ENCODE data around the gene NRDE2.
"Not testable (repeated sequence)": the region's sequence is repeated elsewhere in the genome, so short reads cannot be mapped to it uniquely, and the experiment has no call there.

The NRDE2 gene

DNA sequence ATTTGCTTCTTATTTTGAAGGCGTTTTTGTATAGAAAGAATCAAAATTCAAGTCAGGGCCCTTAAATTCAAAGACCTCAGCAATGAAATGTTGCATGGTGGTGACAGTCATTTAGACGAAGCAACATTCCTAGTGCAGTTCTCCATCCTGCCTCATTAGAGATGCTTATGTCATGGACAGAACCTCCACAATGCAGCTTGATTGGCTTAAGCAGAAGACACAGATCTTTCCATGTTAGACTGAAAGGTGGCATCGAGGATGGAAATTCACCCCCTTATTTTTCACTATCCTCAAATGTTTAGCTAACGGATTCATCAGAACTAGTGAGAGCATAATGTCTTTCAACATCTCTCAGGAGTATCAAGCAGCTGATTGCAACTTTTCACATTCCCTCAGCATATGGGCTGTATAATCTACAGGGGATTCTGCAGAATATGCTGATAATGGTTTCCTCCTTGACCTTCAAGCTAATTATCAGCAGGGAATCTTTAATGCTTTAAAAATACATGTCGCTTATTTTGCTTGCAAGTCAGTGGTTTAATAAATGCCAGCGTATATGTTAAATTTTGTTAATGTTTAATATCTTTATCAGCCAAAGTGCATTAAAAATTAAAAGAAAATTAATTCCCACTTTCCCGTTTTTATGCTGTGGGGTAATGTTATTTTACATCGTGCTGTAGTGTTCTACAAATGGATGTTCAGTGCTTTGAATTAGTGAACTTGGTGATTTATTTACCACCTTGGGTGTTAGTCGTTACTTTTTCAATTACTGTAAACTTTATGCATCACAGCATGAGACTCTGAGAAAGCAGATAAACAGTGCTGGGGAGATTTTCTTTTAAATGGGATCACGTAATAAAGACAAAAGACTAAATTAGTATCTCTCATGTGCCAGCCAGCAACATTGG, 12.8 kb upstream of the NRDE2 start:
- no peak for DNase-seq

DNA sequence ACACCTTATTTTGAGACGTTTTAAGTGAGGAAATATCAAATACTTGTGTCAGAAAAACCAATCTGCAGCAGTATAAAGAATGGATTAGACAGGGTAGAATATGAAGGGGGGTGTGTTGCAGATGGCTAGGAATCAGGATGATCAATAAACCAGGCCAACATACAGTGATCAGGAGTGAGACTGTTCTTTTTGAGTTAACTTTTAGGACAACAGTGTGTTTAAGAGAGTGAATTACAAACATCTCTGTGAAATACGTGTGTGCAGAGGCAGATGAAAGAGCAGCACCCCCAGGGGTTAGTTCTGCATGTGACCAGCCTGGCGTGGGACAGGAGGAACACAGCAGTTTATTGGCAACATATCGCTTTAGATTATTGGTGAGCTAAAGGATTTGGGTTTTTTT, 10.6 kb upstream of the NRDE2 start:
- no peak for DNase-seq

DNA sequence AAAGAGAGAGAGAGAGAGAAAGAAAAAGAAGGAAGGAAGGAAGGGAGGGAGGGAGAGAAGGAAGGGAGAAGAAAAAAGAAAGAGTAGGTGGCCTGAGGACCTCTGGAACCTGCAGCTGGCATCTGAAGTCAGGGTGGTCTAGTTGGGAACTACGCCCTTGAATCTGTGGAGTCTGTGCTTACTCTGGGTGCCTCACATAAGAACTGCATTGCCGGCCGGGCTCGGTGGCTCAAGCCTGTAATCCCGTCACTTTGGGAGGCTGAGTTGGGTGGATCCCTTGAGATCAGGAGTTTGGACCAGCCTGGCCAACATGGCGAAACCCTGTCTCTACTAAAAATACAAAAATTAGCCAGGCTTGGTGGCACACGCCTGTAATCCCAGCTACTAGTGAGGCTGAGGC, 10.0 kb upstream of the NRDE2 start:
- DNase-seq, result no peak

DNA sequence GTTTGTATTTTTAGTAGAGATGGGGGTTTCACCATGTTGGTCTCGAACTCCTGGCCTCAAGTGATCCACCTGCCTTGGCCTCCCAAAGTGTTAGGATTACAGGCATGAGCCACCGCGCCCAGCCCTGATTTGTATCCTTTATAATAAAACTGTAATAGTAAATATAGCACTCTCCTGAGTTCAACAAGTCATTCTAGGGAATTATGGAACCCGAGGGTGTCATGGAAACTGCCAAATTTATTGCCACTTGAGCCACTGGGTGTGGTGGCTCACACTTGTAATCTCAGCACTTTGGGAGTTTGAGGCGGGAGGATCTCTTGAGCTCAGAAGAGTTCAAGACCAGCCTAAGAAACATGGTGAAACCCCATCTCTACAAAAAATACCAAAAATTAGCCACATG, 9.5 kb upstream of the NRDE2 start:
- DNase-seq, result not testable (repeated sequence)

DNA sequence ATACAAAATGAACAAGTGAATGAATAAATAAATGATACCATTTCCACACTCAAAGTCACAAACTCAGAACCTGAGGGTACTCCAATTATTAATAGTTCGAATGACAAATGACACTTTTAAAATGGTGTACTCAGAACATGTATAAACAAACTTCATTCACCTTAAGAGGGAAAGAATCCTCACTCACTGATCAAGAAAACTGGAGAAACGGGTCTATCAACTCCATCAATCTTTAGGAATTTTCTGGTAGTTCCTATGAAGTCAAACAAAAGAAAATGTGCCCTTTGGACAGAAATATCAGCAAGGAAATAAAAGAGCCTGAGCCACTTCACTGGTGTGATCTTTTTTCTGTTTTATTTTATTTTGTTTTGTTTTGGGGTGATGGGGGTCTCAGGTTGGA, 5.2 kb upstream of the NRDE2 start:
- no peak for DNase-seq

DNA sequence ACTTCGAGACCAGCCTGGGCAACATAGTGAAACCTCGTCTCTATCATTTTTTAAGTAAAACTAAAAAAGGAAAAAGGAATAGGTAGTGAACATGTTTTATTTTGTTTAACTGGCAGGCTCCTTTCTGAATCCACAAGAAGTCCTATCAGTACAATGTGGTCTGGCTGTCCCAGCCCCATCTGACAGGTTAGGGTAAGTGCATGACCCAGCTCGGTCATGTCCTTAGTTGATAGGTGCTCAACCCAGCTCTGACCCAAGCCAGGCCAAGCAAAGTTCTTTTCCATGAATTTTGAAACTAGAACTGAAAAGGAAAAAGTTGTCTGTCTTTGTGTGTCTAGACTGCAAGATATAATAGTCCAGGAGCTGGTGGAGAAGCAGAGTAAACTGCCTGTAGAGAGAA, 4.7 kb upstream of the NRDE2 start:
- DNase-seq, result no peak

DNA sequence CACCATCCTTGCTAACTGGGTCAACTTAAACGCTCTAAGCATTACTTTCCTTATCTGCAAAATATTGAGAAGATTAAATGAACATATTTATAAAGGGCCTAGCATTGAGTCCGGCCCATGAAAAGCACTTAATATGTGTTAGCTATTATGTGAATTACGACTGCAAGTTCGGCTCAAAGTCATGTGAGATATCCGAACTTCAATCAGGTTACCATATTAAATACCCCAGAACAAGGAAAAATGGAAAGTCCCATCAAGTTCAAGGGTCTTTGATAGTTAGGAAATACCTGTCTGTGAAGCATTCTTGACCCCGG, 487 bp upstream of the NRDE2 start:
- no peak for DNase-seq

DNA sequence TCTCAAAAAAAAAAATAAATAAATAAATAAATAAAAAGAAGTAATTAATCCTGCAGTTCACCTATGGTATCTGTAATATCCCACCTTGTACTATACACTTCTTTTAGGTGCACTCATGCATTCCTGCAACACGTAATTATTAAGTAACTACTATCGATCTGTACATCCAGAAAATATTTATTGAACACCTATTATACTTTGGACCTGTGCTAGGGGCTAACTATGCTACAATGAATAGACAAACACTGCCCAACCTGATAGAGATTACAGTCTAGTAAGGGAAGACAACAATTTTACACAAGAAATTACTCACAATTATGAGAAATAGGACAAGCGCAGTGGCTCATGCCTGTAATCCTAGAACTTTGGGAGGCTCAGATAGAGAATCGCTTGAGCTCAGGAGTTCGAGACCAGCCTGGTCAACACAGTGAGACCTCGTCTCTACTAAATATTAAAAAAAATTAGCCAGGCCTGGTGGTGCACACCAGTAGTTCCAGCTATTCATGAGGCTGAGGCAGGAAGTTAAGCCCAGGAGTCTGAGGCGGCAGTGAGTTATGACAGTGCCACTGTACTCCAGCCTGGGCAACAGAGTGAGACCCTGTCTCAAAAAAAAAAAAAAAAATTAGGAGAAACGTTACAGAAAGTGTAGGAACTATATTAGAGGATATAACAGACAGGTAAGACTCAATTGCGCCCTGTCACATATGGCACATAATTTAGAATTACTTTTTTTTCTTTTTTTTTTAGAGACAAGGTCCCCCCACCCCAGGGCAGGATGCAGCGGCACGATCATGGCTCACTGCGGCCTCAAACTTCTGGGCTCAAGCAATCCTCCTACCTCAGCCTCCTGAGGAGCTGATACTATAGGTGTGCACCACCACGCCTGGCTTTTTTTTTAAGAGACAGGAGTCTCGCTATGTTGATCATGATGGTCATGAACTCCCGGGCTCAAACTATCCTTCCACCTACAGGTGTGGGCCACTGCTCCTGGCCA, 1.2 kb downstream of the NRDE2 start:
- DNase-seq, result no peak

DNA sequence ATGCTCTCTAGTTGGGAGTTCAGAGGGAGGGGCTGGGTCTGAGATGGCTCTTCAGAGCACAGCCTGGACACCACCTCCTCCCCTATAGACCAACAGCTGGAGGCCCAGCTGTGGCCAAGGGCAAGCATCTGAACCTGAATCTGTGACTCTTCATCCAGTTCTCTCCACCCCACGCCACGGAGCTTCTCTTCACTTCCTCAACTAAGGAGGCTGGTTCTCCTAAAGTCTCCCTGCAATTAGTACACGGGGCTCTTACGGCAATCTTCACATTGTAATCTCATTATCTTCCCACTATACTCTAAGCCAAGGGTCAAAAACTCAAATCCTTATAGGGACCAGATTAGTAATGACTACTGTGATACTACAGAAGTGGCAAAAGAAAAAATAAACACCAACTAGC, 9.8 kb downstream of the NRDE2 start:
- no peak for DNase-seq

DNA sequence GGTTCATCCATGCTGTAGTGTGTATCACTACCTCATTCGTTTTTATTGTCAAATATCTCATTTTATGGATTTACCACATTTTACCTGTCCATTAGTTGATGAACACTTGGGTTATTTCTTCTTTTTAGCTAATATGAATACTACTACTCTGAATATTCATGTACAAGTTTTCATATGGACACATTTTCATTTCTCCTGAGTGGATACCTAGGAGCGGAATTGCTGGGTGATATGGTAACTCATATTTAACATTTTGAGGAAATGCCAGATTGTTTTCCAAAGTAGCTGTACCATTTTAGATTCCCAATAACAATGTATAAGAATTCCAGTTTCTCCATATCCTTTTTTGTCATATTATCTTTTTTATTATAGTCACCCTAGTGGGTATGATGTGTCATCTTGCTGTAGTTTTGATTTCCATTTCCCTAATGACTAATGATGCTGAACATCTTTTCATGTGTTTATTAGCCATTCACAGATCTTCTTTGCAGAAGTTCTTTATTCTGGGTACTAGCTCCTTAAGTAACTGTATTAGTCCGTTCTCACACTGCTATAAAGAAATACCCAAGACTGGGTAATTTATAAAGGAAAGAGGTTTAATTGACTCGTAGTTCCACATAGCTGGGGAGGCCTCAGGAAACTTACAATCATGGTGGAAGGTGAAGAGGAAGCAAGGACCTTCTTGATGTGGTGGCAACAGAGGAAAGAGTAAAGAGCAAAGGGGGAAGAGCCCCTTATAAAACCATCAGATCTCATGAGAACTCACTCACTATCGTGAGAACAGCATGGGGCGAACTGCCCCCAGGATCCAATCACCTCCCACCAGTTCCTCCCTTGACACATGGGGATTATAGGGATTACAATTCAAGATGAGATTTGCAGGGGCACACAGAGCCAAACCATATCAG, 11.9 kb downstream of the NRDE2 start:
- no peak for DNase-seq

DNA sequence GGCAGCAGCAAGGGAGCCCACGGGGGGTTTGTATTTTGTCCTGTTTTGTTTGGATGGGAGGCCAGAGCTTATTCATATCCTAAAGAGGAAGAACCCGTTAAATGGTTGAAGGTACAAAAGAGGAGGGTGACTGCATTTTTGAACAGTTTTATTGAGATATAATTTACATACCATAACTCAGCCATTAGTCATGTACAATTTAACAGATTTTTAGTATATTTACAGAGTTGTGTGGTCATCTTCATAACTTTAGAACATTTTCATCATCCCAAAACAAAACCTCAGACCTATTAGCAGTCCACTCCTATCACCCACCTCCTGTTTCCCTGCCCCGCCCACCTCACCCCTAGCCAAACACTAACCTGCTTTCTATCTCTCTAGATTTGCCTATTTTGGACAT, 12.6 kb downstream of the NRDE2 start:
- DNase-seq, result no peak

DNA sequence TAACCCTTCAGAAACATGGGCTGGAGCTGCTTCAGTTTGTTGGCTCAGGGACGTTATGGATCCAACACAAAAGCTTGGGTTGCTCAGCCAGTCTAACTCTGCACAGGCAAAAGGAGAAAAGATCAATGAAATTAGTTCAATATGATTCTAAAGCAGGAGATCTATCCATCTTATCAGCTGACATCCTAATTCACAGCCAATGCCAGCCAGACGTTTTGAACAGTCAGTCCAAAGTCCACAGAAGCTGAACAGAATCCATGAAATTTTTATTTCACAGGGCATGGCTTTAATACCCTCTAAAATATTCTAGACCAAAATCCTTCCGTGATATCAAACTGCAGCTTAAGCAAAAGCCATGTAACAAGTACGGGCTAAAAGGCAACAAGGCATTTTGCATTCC, 13.7 kb downstream of the NRDE2 start:
- DNase-seq, result no peak

DNA sequence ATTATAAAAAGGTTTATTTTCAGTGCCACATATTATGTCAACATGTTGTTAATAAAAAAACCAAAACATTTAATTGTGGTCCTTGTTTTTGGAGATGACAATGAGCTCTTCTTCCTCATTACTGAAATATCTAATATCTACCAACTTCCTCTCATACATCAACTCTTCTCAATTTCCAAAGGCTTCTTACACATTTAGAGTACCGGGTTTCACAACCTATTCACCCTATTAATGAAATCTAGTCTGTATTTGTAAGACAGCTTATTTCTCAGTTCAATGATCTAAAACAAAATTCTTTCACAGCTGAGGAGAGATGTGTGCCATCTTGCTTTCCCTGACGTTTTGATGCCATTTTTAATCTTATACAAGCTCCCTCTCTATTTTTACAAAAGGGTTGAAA, 14.5 kb downstream of the NRDE2 start:
- no peak for DNase-seq

DNA sequence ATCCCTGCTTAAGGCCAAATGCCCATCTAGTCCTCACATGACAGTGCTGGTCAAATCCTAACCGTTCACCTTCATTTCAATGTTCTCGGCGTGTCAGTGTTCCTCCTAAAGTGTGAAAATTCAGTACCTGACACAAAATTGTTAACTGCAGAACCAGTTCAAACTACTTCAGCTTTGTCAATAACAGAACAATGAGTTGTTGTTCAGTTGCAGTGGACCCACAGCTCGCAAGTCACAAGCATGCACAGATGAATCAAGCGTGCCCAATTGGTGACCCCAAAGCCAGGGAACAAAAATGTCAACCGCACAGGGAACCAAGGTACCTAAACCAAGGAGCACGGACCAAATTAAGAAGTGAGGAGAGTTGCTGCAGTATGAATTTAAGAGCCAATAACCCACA, 23.2 kb downstream of the NRDE2 start:
- no peak for DNase-seq

DNA sequence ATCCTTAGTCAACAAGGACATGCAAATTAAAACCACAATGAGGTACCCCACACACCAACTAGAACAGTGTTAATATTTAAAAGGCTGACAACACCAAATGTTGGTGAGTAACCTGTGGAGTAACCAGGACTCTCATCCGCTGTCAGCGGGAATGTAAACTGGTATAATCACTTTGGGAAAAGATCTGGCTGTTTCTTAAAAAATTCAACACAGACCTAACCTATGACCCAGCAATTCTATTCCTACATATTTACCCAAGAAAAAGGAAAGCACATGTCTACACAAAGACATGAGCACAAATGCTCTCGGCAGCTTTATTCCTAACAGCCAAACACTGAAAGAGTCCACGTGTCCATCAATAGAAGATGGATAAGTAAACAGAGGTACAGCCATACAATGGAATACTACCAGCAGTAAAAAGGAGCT, 26.6 kb downstream of the NRDE2 start:
- DNase-seq, result no peak

DNA sequence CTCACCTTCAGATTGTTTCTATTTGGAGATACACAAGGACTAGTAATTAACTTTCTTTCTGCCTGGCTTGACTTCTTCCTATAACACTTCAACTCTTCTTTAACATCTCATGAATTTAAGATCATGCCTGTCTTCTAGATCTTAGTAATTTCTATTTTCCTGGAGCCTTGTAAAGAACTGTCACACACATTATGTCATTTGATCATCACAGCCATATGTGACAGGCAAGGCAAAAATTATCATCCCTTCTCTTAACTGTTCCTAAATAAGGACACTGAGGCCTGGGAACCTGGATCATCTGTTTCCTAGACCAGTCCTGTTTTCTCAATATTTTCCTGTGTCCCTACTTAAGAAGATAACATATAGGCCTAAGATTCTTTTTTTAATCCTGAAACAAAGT, 27.2 kb downstream of the NRDE2 start:
- no peak for DNase-seq

DNA sequence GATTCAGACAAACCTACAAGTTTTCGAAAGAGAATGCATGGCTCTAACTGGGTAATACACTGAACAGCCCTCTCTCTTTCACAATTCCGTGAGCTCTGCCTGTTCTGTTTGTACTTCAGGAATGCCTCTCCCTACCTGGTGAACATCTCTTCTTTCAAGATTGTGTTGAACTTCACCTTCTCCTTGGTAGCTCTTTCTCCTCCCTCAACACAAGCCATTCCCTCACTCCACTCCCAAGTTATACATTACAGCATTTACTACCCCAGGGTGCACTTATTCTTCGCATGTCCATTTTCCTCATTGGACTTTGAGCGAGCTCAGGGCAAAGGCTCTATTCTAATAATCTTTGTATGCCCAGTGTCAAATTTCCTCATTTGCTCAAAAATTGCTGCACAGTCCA, 28.3 kb downstream of the NRDE2 start:
- DNase-seq, result no peak

DNA sequence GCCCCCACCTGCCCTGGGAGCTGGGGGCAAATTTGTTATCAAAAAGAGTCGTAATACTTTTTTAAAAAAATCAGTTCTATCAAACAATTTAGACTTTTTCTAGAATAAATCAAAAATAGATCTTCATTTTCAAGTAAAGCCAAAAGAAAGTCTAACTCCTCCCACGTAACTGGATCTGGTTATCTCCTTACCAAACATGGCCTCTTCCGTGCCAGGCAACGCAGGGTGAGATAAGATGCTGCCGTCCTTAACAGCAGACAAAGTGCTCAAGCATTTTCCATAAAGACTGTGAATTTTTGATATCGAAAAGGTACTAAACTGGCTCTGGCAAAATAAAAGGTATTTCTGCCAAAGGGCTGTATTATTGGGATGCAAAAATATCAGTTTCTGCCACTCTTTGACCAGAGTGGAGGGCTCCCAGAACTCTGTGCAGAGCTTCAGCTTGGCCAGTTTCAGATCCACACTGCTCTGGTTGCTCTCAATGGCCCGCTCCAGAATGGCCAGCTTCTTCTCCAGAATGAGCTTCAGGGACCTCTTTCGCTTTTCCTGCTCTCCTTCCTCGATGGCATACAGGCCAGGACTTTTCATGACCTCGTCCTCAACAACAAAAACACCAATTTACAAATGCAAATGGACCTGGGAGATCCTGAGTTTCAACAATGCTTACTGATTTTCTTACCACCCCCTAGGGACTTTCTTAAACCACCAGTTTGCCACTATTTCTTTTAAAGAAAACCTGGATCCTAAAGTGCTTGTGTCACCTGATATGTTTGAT, 29.0 kb downstream of the NRDE2 start:
- no peak for DNase-seq

DNA sequence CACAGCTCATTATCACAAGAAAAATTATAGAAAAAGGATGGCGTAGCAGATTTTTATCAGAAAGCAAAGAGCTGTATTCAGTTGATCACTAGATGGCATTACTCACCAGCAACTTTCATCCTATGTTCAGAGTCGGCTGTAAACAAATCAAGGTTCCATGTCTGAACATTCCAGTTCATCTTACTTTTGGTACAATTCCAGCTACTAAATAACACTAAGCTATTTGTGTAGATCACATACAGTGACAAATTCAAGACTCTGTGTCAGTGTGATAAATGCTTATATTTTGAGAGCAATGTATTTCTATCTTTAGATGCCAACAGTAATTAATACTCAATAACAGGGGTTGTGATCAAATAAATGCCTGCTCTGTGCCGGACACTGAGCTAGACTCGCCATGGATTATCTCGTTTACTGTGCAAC, 30.1 kb downstream of the NRDE2 start:
- DNase-seq, result no peak

DNA sequence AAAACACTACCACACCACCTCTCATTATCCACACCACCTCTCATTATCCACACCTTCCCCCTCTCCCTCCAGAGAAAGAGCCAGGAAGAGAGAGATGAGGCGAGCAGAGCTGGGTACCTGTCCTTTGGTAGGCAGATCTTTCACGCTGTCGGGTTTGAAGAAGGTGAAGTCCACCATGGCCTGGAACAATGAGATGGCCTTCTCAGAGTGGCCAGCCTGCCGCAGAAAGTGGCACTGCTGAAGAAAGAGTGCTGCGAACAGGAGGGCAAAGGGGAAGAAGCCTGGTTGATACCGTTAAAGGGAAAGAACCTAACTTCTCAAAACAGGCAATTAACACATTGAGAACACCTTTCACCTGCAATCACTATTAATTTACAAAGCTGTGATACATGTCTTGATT, 30.6 kb downstream of the NRDE2 start:
- no peak for DNase-seq

DNA sequence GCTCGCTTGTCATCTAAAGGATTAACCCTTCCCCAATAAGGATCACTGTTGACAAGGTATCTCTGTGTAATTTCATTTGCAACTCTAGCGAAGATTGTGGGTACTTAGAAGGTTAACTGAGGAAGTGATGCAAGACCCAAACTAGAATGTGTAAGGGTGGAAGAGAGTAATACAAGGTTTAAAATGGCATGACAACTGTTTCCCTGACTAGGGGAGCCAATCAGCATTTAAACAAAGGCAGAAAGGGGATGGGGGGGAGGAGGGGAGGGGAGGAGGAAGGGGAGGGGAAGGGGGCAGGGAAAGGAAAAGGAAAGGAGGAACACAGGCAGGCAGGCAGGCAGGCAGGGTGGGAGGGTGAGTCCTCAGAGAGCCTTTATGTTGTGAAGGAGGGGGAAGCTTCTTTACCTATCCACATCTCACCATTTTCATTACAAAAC, 31.1 kb downstream of the NRDE2 start:
- DNase-seq, result no peak

DNA sequence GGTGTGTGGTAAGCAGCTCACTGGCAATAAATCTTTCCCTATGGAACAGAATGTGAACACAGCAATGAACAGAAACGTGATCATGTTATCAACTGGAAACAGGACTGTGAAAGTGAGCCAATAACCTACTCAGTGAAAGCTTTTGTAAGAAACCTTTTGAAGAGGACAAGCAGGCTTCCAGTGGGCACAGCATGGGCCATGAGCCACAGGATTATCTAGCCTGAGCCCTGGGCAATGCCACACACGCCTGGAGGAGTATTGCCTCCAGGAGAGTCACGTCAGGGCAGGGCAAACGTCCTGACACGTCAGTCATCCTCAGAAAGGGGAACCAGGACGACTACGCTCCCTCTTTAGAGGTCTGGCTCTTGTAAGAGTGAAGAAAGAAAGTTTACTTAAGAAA, 32.3 kb downstream of the NRDE2 start:
- no peak for DNase-seq
